ENCODE measurements around the gene DGKH.

GRCh38 chr13:42022336-42022735, 26.1 kb upstream of the DGKH start:
- TF ChIP-seq CTCF (IDR thresholded peaks at IDR 0.05) (no peak), POLR2A (IDR thresholded peaks at IDR 0.05) (no peak)

Data from ovary (tissue), 3 donors.